ENCODE results near the gene SP6. TPM values are rescaled to one million over a fixed set of nuclear protein-coding genes. Genes with fewer than 3 reads are reported as not detected.

SP6 gene
- total and polyA plus RNA-seq, 2 of the 4 experiments (the other 2 are of a cell fraction): under 0.01 to 0.31 TPM

GRCh38 chr17:47894498-47895346, 43.8 kb upstream of the SP6 start:
- H3K9me3 ChIP-seq (ENCODE audit: control insufficient read depth, insufficient read depth, low read length): no peaks in the 10 kb centered on the region
- ChIA-PET POLR2A (ENCODE audit: unreplicated experiment) (no interaction called here), CTCF (interaction anchor here (0.6 to 6.6 kb wide), 4 partner anchors 53 to 1466 kb away, joined by 3 to 47 read pairs (median 7); partner anchors contain the start of gene SCRN2)
- H2BK120ac ChIP-seq (ENCODE audit: low read depth, low read length): no peak overlapping the region
- H3K27me3 ChIP-seq (ENCODE audit: control insufficient read depth, insufficient read depth, low read length): no peaks in the 10 kb centered on the region
- dilution Hi-C loops (cut with HindIII; ENCODE audit: low sequenced_read_pairs, unreplicated experiment): no loop called here
- H4K20me1 ChIP-seq (ENCODE audit: insufficient read depth, low read length): no peaks in the 10 kb centered on the region
- H3K4ac ChIP-seq (ENCODE audit: low read depth, low read length): peak overlapping the region; percentile 81
- peak overlapping the region; percentile 98 for H3K4me2 ChIP-seq (ENCODE audit: low read depth, low read length)
- peaks cover 1% of the 10 kb centered on the region; the same call in 1 of the 2 replicates for H3K4me1 ChIP-seq (ENCODE audit: control insufficient read depth, insufficient read depth, low read length)
- in situ Hi-C loops (cut with MboI; ENCODE audit: low sequenced_read_pairs): loop anchor here (5.0 kb wide), 1 partner anchor 52 kb away; the partner anchor contains the start of gene SCRN2
- no peak for TF ChIP-seq MAFK (IDR thresholded peaks at IDR 0.05; ENCODE audit: low read depth, low read length)
- TF ChIP-seq NFE2L2 (IDR thresholded peaks at IDR 0.05; ENCODE audit: low read depth, low read length): no peak
- TF ChIP-seq BHLHE40 (IDR thresholded peaks at IDR 0.05; ENCODE audit: low read depth, low read length): no peak
- TF ChIP-seq MAZ (IDR thresholded peaks at IDR 0.05; ENCODE audit: borderline replicate concordance, low read depth, low read length): no peak
- TF ChIP-seq CEBPB (IDR thresholded peaks at IDR 0.05; ENCODE audit: low read depth, low read length): no peak
- no peak for TF ChIP-seq FOS (IDR thresholded peaks at IDR 0.05; ENCODE audit: low read depth, low read length)
- TF ChIP-seq RAD21 (IDR thresholded peaks at IDR 0.05; ENCODE audit: low read length): no peak
- no peak for TF ChIP-seq POLR2A (IDR thresholded peaks at IDR 0.05; ENCODE audit: low read depth, low read length)
- H3K56ac ChIP-seq (ENCODE audit: extremely low read depth, insufficient read depth, low read length): peak overlapping the region; percentile 47
- BruUV-seq (replicated peaks): no TSS peak
- intact Hi-C loops (cut with micrococcal nuclease): no loop called here
- H3K36me3 ChIP-seq (ENCODE audit: control insufficient read depth, insufficient read depth, low read length): no peaks in the 10 kb centered on the region
- H2BK20ac ChIP-seq (ENCODE audit: low read depth, low read length): no peak overlapping the region
- peak overlapping the region; percentile 95 for H4K5ac ChIP-seq (ENCODE audit: low read depth, low read length)
- H3K9ac ChIP-seq (ENCODE audit: low read depth, low read length): peak overlapping the region; percentile 93
- H2BK15ac ChIP-seq (ENCODE audit: low read depth, low read length): no peak overlapping the region
- H2AFZ ChIP-seq (replicated peaks; ENCODE audit: low read length, poor library complexity): peak overlapping the region; percentile 92
- H4K8ac ChIP-seq (ENCODE audit: low read depth in 2 of 2, low read length in 2 of 2): peak overlapping the region; percentile 79 to 99
- WGBS, 2 experiments (ENCODE audit: extremely low coverage in 2 of 2, insufficient read length in 1 of 2): 41% methylated on average over 3 of the region's 11 CpGs; no CpG with 5 or more reads in 1 of the 2 experiments
- H2BK5ac ChIP-seq (ENCODE audit: low read depth, low read length, poor library complexity, severe bottlenecking): peak overlapping the region; percentile 65
- peak overlapping the region; percentile 96 for H3K23ac ChIP-seq (ENCODE audit: low read depth, low read length)
- peak overlapping the region; percentile 95 for H2AK9ac ChIP-seq (replicated peaks; ENCODE audit: low read depth, low read length, poor library complexity)
- peak overlapping the region; percentile 95 for H2AK5ac ChIP-seq (ENCODE audit: low read depth, low read length)
- H3K4me3 ChIP-seq (ENCODE audit: insufficient read depth, low read depth, low read length): peak overlapping the region; percentile 67
- H3K9me1 ChIP-seq (ENCODE audit: insufficient read depth, low read length): 0 out of 2 replicates have a peak, but pooled peaks cover 5% of the 10 kb centered on the region
- peak overlapping the region; percentile 52 for H3K27ac ChIP-seq (ENCODE audit: insufficient read depth, low read length)
- peaks cover 26 to 47% of the 10 kb centered on the region in 2 experiments for H3K79me1 ChIP-seq (ENCODE audit: low read depth in 1 of 2, low read length in 2 of 2)
- peak overlapping the region; percentile 64 for H4K91ac ChIP-seq (ENCODE audit: insufficient read depth, low read depth, low read length)
- DNase-seq (no peak), ATAC-seq (ENCODE audit: low read depth) (no peak)
- 0 out of 2 replicates have a peak overlapping the region, but pooled peaks have one; percentile 22 for H3K18ac ChIP-seq (ENCODE audit: low read depth, low read length)
- H3K14ac ChIP-seq (replicated peaks; ENCODE audit: low read depth, low read length): peak overlapping the region; percentile 84
